Measurements from ENCODE around the gene NADK2.
"Not testable (repeated sequence)": the region's sequence is repeated elsewhere in the genome, so short reads cannot be mapped to it uniquely, and the experiment has no call there.

NADK2 gene

GRCh38 chr5:36241631-36242533 lies at the start of gene NADK2:
Gene NADK2 (minus strand): TSS chr5:36241925. CDS start chr5:36241798, 127 bp downstream.
- TF ChIP-seq CTCF (IDR thresholded peaks at IDR 0.05; ENCODE audit: insufficient read depth, low read depth, low read length, missing control alignments), result peak; percentile 52
- peak; percentile 95 for DNase-seq (ENCODE audit: low read depth)
- H3K4me3 ChIP-seq (ENCODE audit: low read length), result peak within 1 kb of the TSS; percentile 80

DNA sequence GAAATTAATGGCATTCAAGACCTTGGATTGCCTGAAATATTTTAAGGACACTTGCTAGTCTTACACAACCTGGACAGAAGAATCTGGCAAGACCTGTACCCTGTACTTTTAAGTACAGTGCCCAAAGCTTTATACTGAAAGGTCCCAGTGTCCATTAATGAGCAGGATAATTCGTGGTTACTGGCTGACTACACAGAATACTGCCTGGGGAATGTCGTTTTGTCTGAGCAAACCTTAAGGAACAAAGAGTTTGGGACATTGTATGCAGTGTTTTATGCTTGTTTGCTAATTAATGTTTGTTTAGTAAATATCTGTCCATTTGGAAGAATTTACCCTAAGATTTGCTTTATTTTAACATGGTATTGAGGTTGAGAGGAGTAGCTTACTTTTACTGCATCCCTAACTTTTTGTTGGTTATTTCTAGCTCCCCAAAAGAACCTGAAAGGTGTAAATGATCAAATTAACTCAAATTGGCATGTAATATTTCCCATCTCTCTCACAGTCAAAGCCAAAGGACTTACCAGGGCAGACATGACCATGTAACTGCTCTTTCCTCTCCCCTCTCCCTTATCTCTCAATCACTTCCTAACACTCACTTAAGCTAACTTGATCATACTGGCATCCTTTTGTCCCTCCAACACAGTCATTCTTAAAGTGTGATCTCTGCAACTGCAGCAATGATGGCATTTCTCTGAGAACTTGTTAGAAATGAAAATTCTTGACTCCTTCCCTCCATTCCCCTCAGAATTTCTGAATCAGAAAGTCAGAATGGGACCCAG lies 44.3 kb upstream of the NADK2 start:
- DNase-seq (ENCODE audit: low read depth), result no peak
- no peak overlapping the region for H3K4me3 ChIP-seq (ENCODE audit: low read length)
- TF ChIP-seq CTCF (IDR thresholded peaks at IDR 0.05; ENCODE audit: insufficient read depth, low read depth, low read length, missing control alignments), result no peak

DNA sequence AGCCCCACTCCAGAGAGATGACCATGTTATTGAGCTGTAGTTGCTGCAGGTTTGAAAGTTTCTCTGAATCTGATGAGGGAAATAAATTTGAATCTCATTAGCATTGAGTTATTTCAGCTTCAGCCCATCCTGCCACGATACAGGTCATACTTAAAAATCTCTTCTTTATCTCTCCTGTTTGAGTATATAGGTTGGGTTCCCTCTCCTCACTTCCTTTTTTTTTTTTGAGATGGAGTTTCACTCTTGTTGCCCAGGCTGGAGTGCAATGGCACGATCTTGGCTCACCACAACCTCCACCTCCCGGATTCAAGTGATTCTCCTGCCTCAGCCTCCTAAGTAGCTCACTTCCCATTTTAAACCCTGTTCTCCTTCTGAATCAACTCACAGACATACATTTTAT lies 42.0 kb upstream of the NADK2 start:
- not testable (repeated sequence) for DNase-seq (ENCODE audit: low read depth); H3K4me3 ChIP-seq (ENCODE audit: low read length)

DNA sequence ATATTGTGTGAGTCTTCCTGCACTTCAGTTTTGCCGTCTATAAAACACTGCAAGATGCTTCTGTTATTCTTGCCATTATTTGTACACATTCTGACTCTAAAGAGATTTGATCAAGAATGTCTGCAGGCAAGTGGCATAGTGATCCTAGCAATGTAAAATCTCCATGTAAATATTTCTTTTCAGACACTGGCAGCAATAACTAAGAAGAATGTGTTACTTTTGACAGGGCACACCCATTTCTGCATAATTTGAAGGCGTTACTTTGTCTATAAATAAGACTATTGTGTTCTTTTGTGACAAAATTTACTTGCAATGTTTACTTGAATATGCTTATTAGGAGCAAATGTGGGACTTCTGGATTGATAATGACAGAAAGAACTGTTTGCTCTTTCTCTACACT lies 39.9 kb upstream of the NADK2 start:
- H3K4me3 ChIP-seq (ENCODE audit: low read length), result no peak overlapping the region
- DNase-seq (ENCODE audit: low read depth), result no peak
- no peak for TF ChIP-seq CTCF (IDR thresholded peaks at IDR 0.05; ENCODE audit: insufficient read depth, low read depth, low read length, missing control alignments)

DNA sequence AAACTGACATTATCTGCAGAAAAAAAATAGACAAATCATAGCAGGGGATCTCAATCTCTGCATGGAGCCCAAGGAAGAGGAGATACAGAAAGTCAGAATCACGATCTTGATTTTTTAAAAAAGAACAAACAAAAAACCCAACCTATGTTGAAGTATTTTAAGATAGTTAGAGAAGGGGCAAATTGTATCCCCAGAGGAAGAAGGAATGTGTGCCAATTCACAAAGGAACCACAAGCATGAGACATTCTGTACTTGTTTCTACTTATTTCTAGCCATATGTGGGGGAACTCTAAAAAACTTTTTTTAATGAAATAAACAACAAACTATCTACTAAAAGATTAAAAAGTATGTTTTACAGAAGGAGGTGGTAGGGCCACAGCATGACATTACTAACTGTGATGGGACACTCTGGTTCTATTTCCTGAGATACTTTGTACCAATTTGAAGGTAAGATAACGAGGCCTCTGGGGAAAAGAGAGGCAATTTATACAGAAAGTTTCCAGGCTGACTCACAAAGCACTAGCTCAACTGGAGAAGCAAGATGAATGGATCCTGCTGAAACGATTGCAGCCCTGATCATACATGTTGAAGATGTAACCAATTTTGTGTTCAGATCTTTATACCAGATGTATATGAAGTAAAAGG lies 37.5 kb upstream of the NADK2 start:
- TF ChIP-seq CTCF (IDR thresholded peaks at IDR 0.05; ENCODE audit: insufficient read depth, low read depth, low read length, missing control alignments), result no peak
- H3K4me3 ChIP-seq (ENCODE audit: low read length), result no peak overlapping the region
- peak; percentile 30 for DNase-seq (ENCODE audit: low read depth)

- DNase-seq (ENCODE audit: low read depth), result no peak
- no peak for TF ChIP-seq CTCF (IDR thresholded peaks at IDR 0.05; ENCODE audit: insufficient read depth, low read depth, low read length, missing control alignments)
- H3K4me3 ChIP-seq (ENCODE audit: low read length), result no peak overlapping the region
These were observed 35.9 kb upstream of the NADK2 start for GRCh38 chr5:36277521-36278176.
